Activated CD4-positive, alpha-beta memory T cell treated with anti-CD3 and anti-CD28 coated beads, Interleukin-2, amount 10 ng/mL, durations not matched to agents 7 days and 5 days (primary cell): Measurements from ENCODE around the gene AKIP1. TPM values are rescaled to one million over a fixed set of nuclear protein-coding genes. Genes with fewer than 3 reads are reported as not detected.
A peak's percentile ranks its signal among the peaks of the same experiment; 100 is the strongest.
"Not testable (repeated sequence)": the region's sequence is repeated elsewhere in the genome, so short reads cannot be mapped to it uniquely, and the experiment has no call there.

Experiments
- CTCF ChIA-PET: fragments of 350-600 bp; sonication (Branson Sonifier 250); formaldehyde crosslinking; loops from one replicate; lab custom pipeline; 2021; ENCODE audit warnings: antibody characterized with exemption, inconsistent platforms; lab: Charles Lee
- POLR2A ChIA-PET: fragments of 350-600 bp; sonication (Branson Sonifier 250); formaldehyde crosslinking; loops from one replicate; lab custom pipeline; 2021; ENCODE audit warnings: antibody characterized with exemption; lab: Charles Lee
- DNase-seq: peaks from one replicate; pipeline ENCODE4 v3.0.0-alpha.2; 2020
- H3K27ac Mint-ChIP-seq: one replicate; pipeline ENCODE4 v1.8.0; 2021; ENCODE audit warnings: mild to moderate bottlenecking, mixed read lengths
- H3K27me3 Mint-ChIP-seq: one replicate; pipeline ENCODE4 v1.8.0; 2021; ENCODE audit warnings: mixed read lengths
- H3K36me3 Mint-ChIP-seq: one replicate; pipeline ENCODE4 v1.8.0; 2021; ENCODE audit warnings: low read depth, mixed read lengths
- H3K4me1 Mint-ChIP-seq: one replicate; pipeline ENCODE4 v1.8.0; 2021; ENCODE audit warnings: mixed read lengths
- H3K4me3 Mint-ChIP-seq: one replicate; pipeline ENCODE4 v1.8.0; 2021; ENCODE audit warnings: mild to moderate bottlenecking, mixed read lengths
- H3K9me3 Mint-ChIP-seq: one replicate; pipeline ENCODE4 v1.8.0; 2021; ENCODE audit warnings: mixed read lengths
- total RNA-seq, 2 experiments: library from RNA; stranded (reverse); gene quantifications; one replicate each; pipeline ENCODE4 v1.2.3, GENCODE V29; 2021

AKIP1 gene
- total RNA-seq, 2 experiments from 2014 or later, result 36.0 to 38.1 TPM

GRCh38 chr11:8886322-8886721, 24.7 kb upstream of the AKIP1 start:
- H3K4me1 Mint-ChIP-seq, result peaks cover 6% of the 10 kb centered on the region
- no peak overlapping the region for H3K27ac Mint-ChIP-seq
- H3K36me3 Mint-ChIP-seq, result peaks cover 4% of the 10 kb centered on the region
- CTCF ChIA-PET, result no interaction called here
- H3K27me3 Mint-ChIP-seq, result peaks cover 21% of the 10 kb centered on the region
- POLR2A ChIA-PET, result no interaction called here
- H3K9me3 Mint-ChIP-seq, result peaks cover 10% of the 10 kb centered on the region
- DNase-seq, result no peak
- no peak overlapping the region for H3K4me3 Mint-ChIP-seq

- Mint-ChIP-seq H3K9me3 (peaks cover 12% of the 10 kb centered on the region), H3K27me3 (peaks cover 20% of the 10 kb centered on the region), H3K36me3 (peaks cover 11% of the 10 kb centered on the region)
- DNase-seq, H3K4me3 Mint-ChIP-seq, H3K4me1 Mint-ChIP-seq, POLR2A ChIA-PET, H3K27ac Mint-ChIP-seq: not testable (repeated sequence)
- CTCF ChIA-PET, result interaction anchor here (0.6 kb wide), 1 partner anchor 24 kb away, joined by 3 read pairs; no protein-coding TSS in a partner anchor
These were observed 19.8 kb upstream of the AKIP1 start for GRCh38 chr11:8891185-8891584.

- Mint-ChIP-seq H3K36me3 (peaks cover 11% of the 10 kb centered on the region), H3K4me1 (no peaks in the 10 kb centered on the region), H3K9me3 (peaks cover 21% of the 10 kb centered on the region), H3K4me3 (no peak overlapping the region), H3K27ac (no peak overlapping the region), H3K27me3 (peaks cover 5% of the 10 kb centered on the region)
- DNase-seq, result no peak
- ChIA-PET POLR2A (no interaction called here), CTCF (no interaction called here)
These were observed 11.8 kb upstream of the AKIP1 start for GRCh38 chr11:8899119-8899753.

- Mint-ChIP-seq H3K27ac (no peak overlapping the region), H3K4me1 (peaks cover 30% of the 10 kb centered on the region), H3K9me3 (peaks cover 4% of the 10 kb centered on the region), H3K27me3 (peaks cover 12% of the 10 kb centered on the region), H3K36me3 (no peaks in the 10 kb centered on the region), H3K4me3 (no peak overlapping the region)
- ChIA-PET CTCF (no interaction called here), POLR2A (no interaction called here)
- no peak for DNase-seq
These were observed 5.3 kb upstream of the AKIP1 start for GRCh38 chr11:8905528-8906165.

GRCh38 chr11:8907116-8907515, 3.9 kb upstream of the AKIP1 start:
- peaks cover 31% of the 10 kb centered on the region for H3K4me1 Mint-ChIP-seq
- H3K36me3 Mint-ChIP-seq, result no peaks in the 10 kb centered on the region
- CTCF ChIA-PET, result no interaction called here
- DNase-seq, result no peak
- POLR2A ChIA-PET, result no interaction called here
- peaks cover 4% of the 10 kb centered on the region for H3K9me3 Mint-ChIP-seq
- H3K27me3 Mint-ChIP-seq, result peaks cover 12% of the 10 kb centered on the region
- no peak overlapping the region for H3K27ac Mint-ChIP-seq
- H3K4me3 Mint-ChIP-seq, result no peak overlapping the region

- ChIA-PET CTCF (interaction anchor here (1.1 kb wide), 1 partner anchor 51 kb away, joined by 4 read pairs; no protein-coding TSS in a partner anchor), POLR2A (interaction anchor here (1.6 to 1.7 kb wide), 2 partner anchors 51 to 226 kb away, joined by 3 to 5 read pairs; no protein-coding TSS in a partner anchor)
- DNase-seq, result no peak
- H3K4me3 Mint-ChIP-seq, result no peak overlapping the region
- no peaks in the 10 kb centered on the region for H3K9me3 Mint-ChIP-seq
- H3K27me3 Mint-ChIP-seq, result peaks cover 12% of the 10 kb centered on the region
- no peaks in the 10 kb centered on the region for H3K36me3 Mint-ChIP-seq
- peaks cover 36% of the 10 kb centered on the region for H3K4me1 Mint-ChIP-seq
- H3K27ac Mint-ChIP-seq, result no peak overlapping the region
These were observed 2.9 kb upstream of the AKIP1 start for GRCh38 chr11:8908099-8908498.

- Mint-ChIP-seq H3K4me1 (peaks cover 52% of the 10 kb centered on the region), H3K27ac (no peak overlapping the region), H3K36me3 (peaks cover 10% of the 10 kb centered on the region), H3K4me3 (peak overlapping the region; percentile 94), H3K27me3 (peaks cover 7% of the 10 kb centered on the region), H3K9me3 (no peaks in the 10 kb centered on the region)
- CTCF ChIA-PET, result interaction anchor here (1.0 to 7.9 kb wide), 2 partner anchors 49 to 227 kb away, joined by 3 to 119 read pairs; no protein-coding TSS in a partner anchor
- no peak for DNase-seq
- POLR2A ChIA-PET, result interaction anchor here (0.8 to 3.1 kb wide), 5 partner anchors 54 to 550 kb away, joined by 4 to 20 read pairs (median 6); partner anchors contain the start of genes RPL27A, TMEM9B, TRIM66 and ZNF143
These were observed 351 bp upstream of the AKIP1 start for GRCh38 chr11:8910649-8911026.

- H3K36me3 Mint-ChIP-seq, result peaks cover 29% of the 10 kb centered on the region
- H3K9me3 Mint-ChIP-seq, result no peaks in the 10 kb centered on the region
- ChIA-PET POLR2A (interaction anchor here (0.6 to 2.2 kb wide), 4 partner anchors 45 to 546 kb away, joined by 3 to 11 read pairs (median 7); partner anchors contain the start of genes RPL27A, TMEM9B and TRIM66), CTCF (interaction anchor here (0.7 to 7.9 kb wide), 14 partner anchors 17 to 592 kb away, joined by 3 to 119 read pairs (median 5); partner anchors contain the start of gene TMEM9B)
- peaks cover under 1% of the 10 kb centered on the region for H3K27me3 Mint-ChIP-seq
- peak overlapping the region; percentile 42 for H3K4me3 Mint-ChIP-seq
- DNase-seq, result peak; percentile 56
- peak overlapping the region; percentile 76 for H3K27ac Mint-ChIP-seq
- peaks cover 38% of the 10 kb centered on the region for H3K4me1 Mint-ChIP-seq
These were observed 3.1 kb downstream of the AKIP1 start for GRCh38 chr11:8913961-8914660.

- Mint-ChIP-seq H3K4me1 (peaks cover 34% of the 10 kb centered on the region), H3K27me3 (no peaks in the 10 kb centered on the region), H3K27ac (peak overlapping the region; percentile 76), H3K36me3 (peaks cover 29% of the 10 kb centered on the region), H3K4me3 (no peak overlapping the region), H3K9me3 (no peaks in the 10 kb centered on the region)
- POLR2A ChIA-PET, result interaction anchor here (1.4 to 2.2 kb wide), 3 partner anchors 49 to 545 kb away, joined by 3 to 11 read pairs (median 11); partner anchors contain the start of genes RPL27A, TMEM9B and TRIM66
- CTCF ChIA-PET, result interaction anchor here (0.6 to 7.9 kb wide), 12 partner anchors 16 to 592 kb away, joined by 3 to 119 read pairs (median 6); partner anchors contain the start of gene TMEM9B
- DNase-seq, result no peak
These were observed 3.7 kb downstream of the AKIP1 start for GRCh38 chr11:8914661-8915018.

GRCh38 chr11:8917157-8917825, 6.3 kb downstream of the AKIP1 start:
- no peaks in the 10 kb centered on the region for H3K9me3 Mint-ChIP-seq
- ChIA-PET POLR2A (no interaction called here), CTCF (interaction anchor here (1.5 to 7.9 kb wide), 2 partner anchors 42 to 220 kb away, joined by 7 to 119 read pairs; no protein-coding TSS in a partner anchor)
- no peak overlapping the region for H3K4me3 Mint-ChIP-seq
- no peak for DNase-seq
- H3K27ac Mint-ChIP-seq, result no peak overlapping the region
- H3K4me1 Mint-ChIP-seq, result peaks cover 24% of the 10 kb centered on the region
- peaks cover 39% of the 10 kb centered on the region for H3K36me3 Mint-ChIP-seq
- no peaks in the 10 kb centered on the region for H3K27me3 Mint-ChIP-seq

GRCh38 chr11:8922691-8923090, 11.7 kb downstream of the AKIP1 start:
- ChIA-PET POLR2A (interaction anchor here (1.7 kb wide), 1 partner anchor 41 kb away, joined by 4 read pairs; the partner anchor contains the start of gene TMEM9B), CTCF (no interaction called here)
- H3K36me3 Mint-ChIP-seq, result peaks cover 28% of the 10 kb centered on the region

GRCh38 chr11:8925711-8926110, 14.7 kb downstream of the AKIP1 start:
- Mint-ChIP-seq H3K4me1 (no peaks in the 10 kb centered on the region), H3K27ac (no peak overlapping the region), H3K4me3 (no peak overlapping the region), H3K36me3 (peaks cover 22% of the 10 kb centered on the region), H3K9me3 (no peaks in the 10 kb centered on the region), H3K27me3 (no peaks in the 10 kb centered on the region)
- DNase-seq, result no peak
- POLR2A ChIA-PET, result no interaction called here
- CTCF ChIA-PET, result no interaction called here

More at GRCh38 chr11:8922691-8923090, 11.7 kb downstream of the AKIP1 start:
- Mint-ChIP-seq H3K27ac (no peak overlapping the region), H3K27me3 (no peaks in the 10 kb centered on the region), H3K9me3 (no peaks in the 10 kb centered on the region), H3K4me3 (no peak overlapping the region), H3K4me1 (no peaks in the 10 kb centered on the region)
- DNase-seq, result no peak
